GM12892 (cell line): ENCODE data around the gene GNAL.

Source experiments
- DNase-seq: peaks from one replicate; pipeline ENCODE4 v3.0.0; 2011; ENCODE audit not compliant: insufficient read length
- FAIRE-seq: peaks from 2 replicates; lab custom pipeline; 2011; peaks lifted over from hg19 to GRCh38; lab: Jason Lieb, UNC
- POLR2A ChIP-seq: IDR thresholded peaks from 2 replicates; pipeline ENCODE4 v1.6.1; 2011; ENCODE audit warnings: low read depth, low read length, control low read depth
- POLR2AphosphoS5 ChIP-seq: IDR thresholded peaks from 2 replicates; pipeline ENCODE4 v1.6.1; 2011; ENCODE audit warnings: low read depth, low read length, control low read depth
- TAF1 ChIP-seq: IDR thresholded peaks from 2 replicates; pipeline ENCODE4 v1.6.1; 2011; ENCODE audit warnings: low read depth, mild to moderate bottlenecking, control low read depth, low read length, borderline replicate concordance

The GNAL gene

DNA sequence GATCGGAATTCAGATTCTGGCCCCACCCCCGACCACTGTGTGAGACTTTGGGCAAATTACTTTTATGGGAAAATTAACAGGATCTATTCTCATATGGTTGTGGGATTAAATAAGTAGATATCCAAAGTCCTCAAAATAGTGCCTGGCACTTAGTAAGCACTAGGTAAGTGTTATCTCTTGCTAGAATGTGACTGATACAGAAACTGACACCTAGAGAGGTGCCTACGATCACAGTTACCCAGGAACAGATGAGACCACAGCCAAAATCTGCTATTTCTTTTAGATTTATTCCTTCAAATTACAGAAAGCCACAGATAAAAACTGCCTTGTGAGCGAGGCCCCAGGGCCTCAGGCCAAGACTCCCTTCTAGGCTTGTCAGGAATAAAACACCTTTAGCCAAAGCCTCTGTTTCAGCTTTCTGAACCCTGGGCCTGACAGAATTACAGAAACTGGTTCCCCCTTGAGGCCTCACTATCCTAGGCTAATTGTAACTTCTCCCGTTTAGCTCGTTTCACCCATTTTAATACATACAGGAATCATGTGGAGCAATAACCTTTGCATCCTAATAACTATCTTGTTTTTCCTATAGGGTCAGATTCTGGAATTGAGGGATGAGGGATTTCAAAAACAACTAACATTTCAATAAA, 139.8 kb downstream of the GNAL start:
- FAIRE-seq: no peak
- TF ChIP-seq POLR2A (no peak), POLR2AphosphoS5 (no peak), TAF1 (no peak)
- DNase-seq: no peak

- FAIRE-seq (no peak), DNase-seq (no peak)
- no peak for TF ChIP-seq TAF1
- no peak for TF ChIP-seq POLR2A
- no peak for TF ChIP-seq POLR2AphosphoS5
These were observed 141.5 kb downstream of the GNAL start for GRCh38 chr18:11830585-11830984.

- no peak for TF ChIP-seq POLR2A
- FAIRE-seq (no peak), DNase-seq (no peak)
These were observed 142.9 kb downstream of the GNAL start for GRCh38 chr18:11831921-11832320.

- no peak for FAIRE-seq
- TF ChIP-seq POLR2AphosphoS5 (no peak), POLR2A (no peak), TAF1 (no peak)
- DNase-seq: no peak
These were observed 145.7 kb downstream of the GNAL start for GRCh38 chr18:11834772-11835171.

GRCh38 chr18:11839556-11839955, 150.5 kb downstream of the GNAL start:
- no peak for TF ChIP-seq TAF1
- TF ChIP-seq POLR2A: no peak
- no peak for TF ChIP-seq POLR2AphosphoS5
- FAIRE-seq (no peak), DNase-seq (no peak)

GRCh38 chr18:11840493-11840892, 151.4 kb downstream of the GNAL start:
- FAIRE-seq: no peak
- no peak for DNase-seq

GRCh38 chr18:11842562-11842961, 153.5 kb downstream of the GNAL start:
- TF ChIP-seq POLR2AphosphoS5 (no peak), TAF1 (no peak), POLR2A (no peak)
- no peak for DNase-seq
- FAIRE-seq: no peak

More at GRCh38 chr18:11840493-11840892, 151.4 kb downstream of the GNAL start:
- TF ChIP-seq POLR2A: no peak
- no peak for TF ChIP-seq TAF1
- TF ChIP-seq POLR2AphosphoS5: no peak

DNA sequence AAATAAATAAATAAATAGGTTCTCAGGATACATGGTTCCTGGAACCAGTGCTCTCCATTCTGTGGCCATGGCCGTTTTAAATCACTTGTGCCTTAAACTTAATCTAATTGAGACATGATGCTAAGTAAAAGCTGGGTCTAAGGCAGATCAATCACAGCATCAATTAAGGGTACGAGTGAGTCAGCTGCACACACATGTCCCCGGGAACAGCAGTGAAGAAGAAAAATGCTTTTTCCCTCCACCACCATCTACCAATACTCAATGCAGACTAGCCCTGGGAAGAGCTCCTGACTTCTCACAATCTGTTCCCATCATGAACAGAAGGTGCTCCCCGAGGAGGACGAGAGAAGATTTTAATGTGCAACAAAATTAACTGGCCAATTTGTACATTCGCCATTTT, 155.4 kb downstream of the GNAL start:
- no peak for TF ChIP-seq POLR2AphosphoS5
- TF ChIP-seq TAF1: no peak
- TF ChIP-seq POLR2A: no peak
- DNase-seq (no peak), FAIRE-seq (no peak)

DNA sequence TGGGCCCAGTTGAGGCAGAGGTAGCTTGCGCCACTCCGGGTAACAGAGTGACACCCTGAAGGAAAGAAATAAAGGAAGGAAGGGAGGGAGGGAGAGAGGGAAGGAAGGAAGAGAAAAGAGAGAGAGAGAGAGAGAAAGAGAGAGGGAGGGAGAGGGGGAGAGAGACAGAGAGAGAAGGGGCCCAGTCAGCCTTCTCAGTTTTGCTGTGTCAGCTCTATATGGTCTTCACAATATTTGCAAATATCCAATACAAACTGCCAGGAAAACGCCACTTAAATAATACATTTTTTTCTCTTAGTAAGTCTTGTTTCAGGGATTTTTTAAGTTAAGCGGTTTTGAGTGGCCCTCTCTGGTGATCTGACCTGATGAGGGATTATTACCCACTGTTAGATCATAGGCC, 156.6 kb downstream of the GNAL start:
- DNase-seq (no peak), FAIRE-seq (no peak)
- TF ChIP-seq POLR2AphosphoS5 (no peak), TAF1 (no peak)

GRCh38 chr18:11847811-11848210, 158.7 kb downstream of the GNAL start:
- no peak for DNase-seq
- TF ChIP-seq TAF1: no peak
- TF ChIP-seq POLR2AphosphoS5: no peak
- TF ChIP-seq POLR2A: no peak
- no peak for FAIRE-seq

- FAIRE-seq: no peak
- no peak for DNase-seq
- no peak for TF ChIP-seq POLR2A
- TF ChIP-seq POLR2AphosphoS5: no peak
- TF ChIP-seq TAF1: no peak
These were observed 160.2 kb downstream of the GNAL start for GRCh38 chr18:11849279-11849678.

DNA sequence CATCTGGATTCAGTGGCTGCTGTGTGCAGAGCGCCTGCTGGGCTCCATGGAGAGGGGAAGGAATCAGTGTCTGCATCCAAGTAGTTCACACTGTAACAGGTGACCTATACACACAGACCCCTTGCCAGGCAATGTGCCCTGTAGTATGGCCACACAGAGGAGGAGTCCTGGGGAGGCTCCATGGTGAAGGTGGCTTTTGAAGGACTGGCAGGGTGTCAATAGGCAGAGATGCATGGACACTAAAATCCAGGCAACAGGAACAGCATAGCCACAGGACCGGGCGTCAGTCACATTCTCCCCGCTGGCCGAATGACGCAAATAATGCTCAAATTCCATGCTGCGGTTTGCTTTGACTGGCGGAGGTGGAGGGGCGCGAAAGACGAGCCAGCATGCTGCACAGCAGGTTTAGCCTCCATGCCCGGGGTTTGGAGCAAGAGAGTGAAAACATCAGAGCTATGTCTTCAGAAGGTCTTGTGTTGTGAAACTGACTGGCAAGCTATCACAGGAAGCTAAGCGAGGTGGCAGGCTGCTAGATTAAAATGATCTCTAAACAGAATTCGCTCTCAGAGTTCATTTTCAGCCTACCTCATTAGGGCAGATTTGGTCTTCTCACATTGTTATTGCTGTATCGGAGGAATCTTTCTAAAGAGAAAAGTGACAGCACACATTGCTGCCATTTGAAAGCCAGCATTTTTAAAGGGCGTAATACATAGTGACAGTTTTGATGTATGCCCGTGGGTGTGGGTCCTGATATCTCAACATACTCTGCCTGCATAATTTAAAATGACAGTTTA, 161.0 kb downstream of the GNAL start:
- DNase-seq (no peak), FAIRE-seq (peak; percentile 5)
- no peak for TF ChIP-seq TAF1
- TF ChIP-seq POLR2A: no peak
- no peak for TF ChIP-seq POLR2AphosphoS5
